Measurements from ENCODE around the gene TMEM106C. TPM values are rescaled to one million over a fixed set of nuclear protein-coding genes. Genes with fewer than 3 reads are reported as not detected.

TMEM106C gene
- polyA plus RNA-seq, 1 donor from 2014 or later = 290 TPM

- H3K9me2 ChIP-seq (ENCODE audit: insufficient read depth, low read length) = no peaks in the 10 kb centered on the region
- peaks cover 3% of the 10 kb centered on the region for H3K36me3 ChIP-seq (ENCODE audit: insufficient read depth, low read length)
- no peak overlapping the region for H3K9ac ChIP-seq (ENCODE audit: low read length)
- no peaks in the 10 kb centered on the region for H3F3A ChIP-seq (ENCODE audit: insufficient read depth, low read length, poor library complexity, severe bottlenecking)
- H2AFZ ChIP-seq (ENCODE audit: low read depth, low read length) = no peak overlapping the region
- H3K27me3 ChIP-seq (ENCODE audit: insufficient read depth, low read depth, low read length) = no peaks in the 10 kb centered on the region
- H3K4me3 ChIP-seq (ENCODE audit: low read length) = no peak overlapping the region
- H3K4me2 ChIP-seq (ENCODE audit: low read length) = no peak overlapping the region
- H3K9me3 ChIP-seq (ENCODE audit: low read length) = no peaks in the 10 kb centered on the region
- H4K20me1 ChIP-seq (ENCODE audit: insufficient read depth) = no peaks in the 10 kb centered on the region
- no peak overlapping the region for H3K27ac ChIP-seq (ENCODE audit: low read length)
- TF ChIP-seq EP300 (conservative IDR thresholded peaks at IDR 0.05; ENCODE audit: poor library complexity, severe bottlenecking) = no peak
- no peak for TF ChIP-seq TAF1 (IDR thresholded peaks at IDR 0.05; ENCODE audit: low read depth)
- TF ChIP-seq CTCF (IDR thresholded peaks at IDR 0.05; ENCODE audit: poor library complexity, severe bottlenecking) = no peak
- TF ChIP-seq RAD21 (conservative IDR thresholded peaks at IDR 0.05) = no peak
- no peak for TF ChIP-seq POLR2AphosphoS5 (IDR thresholded peaks at IDR 0.05)
- no peak for TF ChIP-seq REST (IDR thresholded peaks at IDR 0.05; ENCODE audit: borderline replicate concordance)
- no peak for TF ChIP-seq MXI1 (conservative IDR thresholded peaks at IDR 0.05; ENCODE audit: poor library complexity, severe bottlenecking)
- no peak for TF ChIP-seq SMC3 (conservative IDR thresholded peaks at IDR 0.05; ENCODE audit: poor library complexity)
- no peak for TF ChIP-seq EZH2 (IDR thresholded peaks at IDR 0.05; ENCODE audit: borderline replicate concordance, insufficient read depth, low read length, poor library complexity, severe bottlenecking)
- no peaks in the 10 kb centered on the region for H3K79me2 ChIP-seq (replicated peaks; ENCODE audit: insufficient read depth, low read length)
Measured at GRCh38 chr12:47962198-47962597, 1.2 kb upstream of the TMEM106C start.

DNA sequence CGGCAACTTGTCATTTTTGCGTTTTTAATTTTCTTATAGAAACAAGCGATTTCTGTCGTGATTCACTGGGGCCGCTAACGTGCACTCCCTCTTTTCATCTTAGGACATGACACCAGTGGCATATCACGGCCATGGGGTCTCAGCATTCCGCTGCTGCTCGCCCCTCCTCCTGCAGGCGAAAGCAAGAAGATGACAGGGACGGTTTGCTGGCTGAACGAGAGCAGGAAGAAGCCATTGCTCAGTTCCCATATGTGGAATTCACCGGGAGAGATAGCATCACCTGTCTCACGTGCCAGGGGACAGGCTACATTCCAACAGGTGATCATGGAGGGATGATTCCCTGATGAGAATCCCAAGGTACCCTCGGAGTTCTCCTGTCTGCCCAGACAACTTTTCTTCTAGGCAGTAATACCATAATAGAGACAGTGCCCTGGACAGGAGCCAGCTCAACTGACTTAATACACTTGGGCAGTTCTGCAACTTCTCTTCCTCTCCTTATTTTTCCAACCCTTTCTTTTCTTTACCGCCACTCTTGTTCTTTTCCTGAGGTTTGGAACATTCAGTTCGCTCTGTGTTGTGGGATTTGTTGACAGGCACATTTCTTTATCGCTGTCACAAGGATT, 821 bp downstream of the TMEM106C start:
- H3K36me3 ChIP-seq (ENCODE audit: insufficient read depth, low read length) = peaks cover 3% of the 10 kb centered on the region
- H3K9me3 ChIP-seq (ENCODE audit: low read length) = no peaks in the 10 kb centered on the region
- H3K4me2 ChIP-seq (ENCODE audit: low read length) = peak overlapping the region; percentile 92
- H3K27ac ChIP-seq (ENCODE audit: low read length) = no peak overlapping the region
- peak overlapping the region; percentile 78 for H3K9ac ChIP-seq (ENCODE audit: low read length)
- H4K20me1 ChIP-seq (ENCODE audit: insufficient read depth) = no peaks in the 10 kb centered on the region
- H3K4me3 ChIP-seq (ENCODE audit: low read length) = peak overlapping the region; percentile 99
- H3K27me3 ChIP-seq (ENCODE audit: insufficient read depth, low read depth, low read length) = no peaks in the 10 kb centered on the region
- H3K9me2 ChIP-seq (ENCODE audit: insufficient read depth, low read length) = no peaks in the 10 kb centered on the region
- H3K79me2 ChIP-seq (replicated peaks; ENCODE audit: insufficient read depth, low read length) = no peaks in the 10 kb centered on the region
- TF ChIP-seq MXI1 (conservative IDR thresholded peaks at IDR 0.05; ENCODE audit: poor library complexity, severe bottlenecking) = peak; percentile 7
- TF ChIP-seq TAF1 (IDR thresholded peaks at IDR 0.05; ENCODE audit: low read depth) = no peak
- peak overlapping the region; percentile 80 for H2AFZ ChIP-seq (ENCODE audit: low read depth, low read length)
- H3F3A ChIP-seq (ENCODE audit: insufficient read depth, low read length, poor library complexity, severe bottlenecking) = no peaks in the 10 kb centered on the region
